Stimulated activated CD4-positive, alpha-beta T cell treated with anti-CD3 and anti-CD28 coated beads, Interleukin-15, amount 100 ng/mL, for 24 hours (primary cell): ENCODE measurements around the gene MSH3.
A peak's percentile ranks its signal among the peaks of the same experiment; 100 is the strongest.

Experiments
- DNase-seq: peaks from one replicate; pipeline ENCODE4 v3.0.0-alpha.2; 2020

MSH3 gene

GRCh38 chr5:80654391-80655230, at the start of gene MSH3, which contains the start of gene DHFR:
Gene MSH3, plus strand, starts transcription at chr5:80654652. Its CDS starts 76 bp downstream, at chr5:80654728.
Gene DHFR, minus strand, starts transcription at chr5:80654983. Its CDS starts 494 bp downstream, at chr5:80654489.
- peak; percentile 95 for DNase-seq

- no peak for DNase-seq
These were observed 47.1 kb upstream of the MSH3 start for GRCh38 chr5:80607343-80607742.

GRCh38 chr5:80607832-80608231, 46.6 kb upstream of the MSH3 start:
- DNase-seq = no peak

- DNase-seq = no peak
These were observed 45.7 kb upstream of the MSH3 start for GRCh38 chr5:80608731-80609130.

GRCh38 chr5:80609692-80610091, 44.8 kb upstream of the MSH3 start:
- DNase-seq = no peak

GRCh38 chr5:80615266-80615914, 39.1 kb upstream of the MSH3 start:
- DNase-seq = no peak

GRCh38 chr5:80618438-80618837, 36.0 kb upstream of the MSH3 start:
- no peak for DNase-seq

- no peak for DNase-seq
These were observed 35.4 kb upstream of the MSH3 start for GRCh38 chr5:80619086-80619485.

- no peak for DNase-seq
These were observed 34.2 kb upstream of the MSH3 start for GRCh38 chr5:80620211-80620610.

GRCh38 chr5:80622756-80623155, 31.7 kb upstream of the MSH3 start:
- no peak for DNase-seq

GRCh38 chr5:80623999-80624398, 30.5 kb upstream of the MSH3 start:
- DNase-seq = no peak

GRCh38 chr5:80625230-80625629, 29.2 kb upstream of the MSH3 start:
- DNase-seq = no peak

- DNase-seq = no peak
These were observed 25.2 kb upstream of the MSH3 start for GRCh38 chr5:80629281-80629680.

GRCh38 chr5:80631278-80632259, 22.9 kb upstream of the MSH3 start:
- DNase-seq = no peak

- DNase-seq = no peak
These were observed 21.8 kb upstream of the MSH3 start for GRCh38 chr5:80632700-80633099.

- DNase-seq = no peak
These were observed 20.3 kb upstream of the MSH3 start for GRCh38 chr5:80634193-80634592.

GRCh38 chr5:80641353-80641752, 13.1 kb upstream of the MSH3 start:
- DNase-seq = no peak

- DNase-seq = no peak
These were observed 9.6 kb upstream of the MSH3 start for GRCh38 chr5:80644900-80645299.

- DNase-seq = no peak
These were observed 7.5 kb upstream of the MSH3 start for GRCh38 chr5:80646926-80647325.

GRCh38 chr5:80653502-80653901, 950 bp upstream of the MSH3 start:
- no peak for DNase-seq

- no peak for DNase-seq
These were observed 430 bp upstream of the MSH3 start for GRCh38 chr5:80654054-80654390.

GRCh38 chr5:80655231-80655774, 851 bp downstream of the MSH3 start:
- DNase-seq = no peak

GRCh38 chr5:80656425-80656824, 2.0 kb downstream of the MSH3 start:
- DNase-seq = no peak
